Effector memory CD8-positive, alpha-beta T cell (primary cell): ENCODE results near the gene SLC35F6.

Experiments
- ATAC-seq: fragments of 150-1000 bp; cut with Tn5 transposase; replicated peaks from 2 replicates; pipeline ENCODE4 v1.10.0; 2021; ENCODE audit warnings: mild to moderate bottlenecking, moderate library complexity
- DNase-seq, 3 experiments: peaks; one replicate each; pipeline ENCODE4 v3.0.0; 2021
- H3K27ac Mint-ChIP-seq, 2 donors: one replicate each; pipeline ENCODE4 v1.8.0; 2022; ENCODE audit warnings: mild to moderate bottlenecking in 2 of 2, mixed read lengths in 2 of 2, moderate library complexity in 2 of 2
- H3K27me3 Mint-ChIP-seq, 2 donors: one replicate each; pipeline ENCODE4 v1.8.0; 2022; ENCODE audit warnings: mixed read lengths in 2 of 2
- H3K36me3 Mint-ChIP-seq: one replicate; pipeline ENCODE4 v1.8.0; 2022; ENCODE audit warnings: mild to moderate bottlenecking, moderate library complexity, mixed read lengths; ENCODE audit not compliant: insufficient read depth
- H3K4me1 Mint-ChIP-seq, 2 donors: one replicate each; pipeline ENCODE4 v1.8.0; 2022; ENCODE audit warnings: low read depth in 2 of 2, mixed read lengths in 2 of 2
- H3K4me3 Mint-ChIP-seq, 2 donors: one replicate each; pipeline ENCODE4 v1.8.0; 2022; ENCODE audit warnings: mild to moderate bottlenecking in 2 of 2, mixed read lengths in 2 of 2, moderate library complexity in 2 of 2
- H3K9me3 Mint-ChIP-seq, 2 donors: one replicate each; pipeline ENCODE4 v1.8.0; 2022; ENCODE audit warnings: mixed read lengths in 2 of 2

Gene SLC35F6

GRCh38 chr2:26769089-26769761 is 5.1 kb downstream of the SLC35F6 start:
- no peak for ATAC-seq
- Mint-ChIP-seq H3K4me3 (peak overlapping the region in 1 of 2 donors; percentile 40), H3K27ac (peak overlapping the region; percentile 83 to 88)

GRCh38 chr2:26770986-26771586 is 7.0 kb downstream of the SLC35F6 start:
- no peak overlapping the region for H3K4me3 Mint-ChIP-seq
- H3K4me1 Mint-ChIP-seq = peaks cover 44 to 49% of the 10 kb centered on the region in 2 donors
- ATAC-seq = no peak
- peak in 1 of 3 experiments; percentile 18 for DNase-seq
- peaks cover 20% of the 10 kb centered on the region for H3K36me3 Mint-ChIP-seq
- peak overlapping the region; percentile 90 for H3K27ac Mint-ChIP-seq
- H3K27me3 Mint-ChIP-seq = no peaks in the 10 kb centered on the region
- no peaks in the 10 kb centered on the region for H3K9me3 Mint-ChIP-seq

More at GRCh38 chr2:26769089-26769761, 5.1 kb downstream of the SLC35F6 start:
- Mint-ChIP-seq H3K9me3 (no peaks in the 10 kb centered on the region), H3K27me3 (no peaks in the 10 kb centered on the region), H3K4me1 (peaks cover 61 to 65% of the 10 kb centered on the region in 2 donors), H3K36me3 (peaks cover 15% of the 10 kb centered on the region)
- DNase-seq = no peak

- peaks cover 48 to 51% of the 10 kb centered on the region in 2 donors for H3K4me1 Mint-ChIP-seq
Observed at GRCh38 chr2:26772064-26773001, 8.2 kb downstream of the SLC35F6 start.

GRCh38 chr2:26776195-26776800 is 12.2 kb downstream of the SLC35F6 start:
- no peak overlapping the region for H3K4me3 Mint-ChIP-seq
- no peaks in the 10 kb centered on the region for H3K9me3 Mint-ChIP-seq
- ATAC-seq (no peak), DNase-seq (no peak)
- peak overlapping the region; percentile 62 to 87 for H3K27ac Mint-ChIP-seq
- peaks cover 25 to 26% of the 10 kb centered on the region in 2 donors for H3K4me1 Mint-ChIP-seq
- no peaks in the 10 kb centered on the region for H3K27me3 Mint-ChIP-seq
- peaks cover 55% of the 10 kb centered on the region for H3K36me3 Mint-ChIP-seq

More at GRCh38 chr2:26772064-26773001, 8.2 kb downstream of the SLC35F6 start:
- Mint-ChIP-seq H3K27me3 (no peaks in the 10 kb centered on the region), H3K27ac (peak overlapping the region; percentile 90), H3K4me3 (peak overlapping the region; percentile 13 to 23), H3K36me3 (peaks cover 31% of the 10 kb centered on the region), H3K9me3 (no peaks in the 10 kb centered on the region)
- DNase-seq = peak; percentile 28 to 48 (median 34)
- peak; percentile 82 for ATAC-seq

GRCh38 chr2:26778098-26778497 is 14.0 kb downstream of the SLC35F6 start:
- no peak for ATAC-seq
- H3K27me3 Mint-ChIP-seq = no peaks in the 10 kb centered on the region
- H3K9me3 Mint-ChIP-seq = no peaks in the 10 kb centered on the region
- DNase-seq = no peak
- peak overlapping the region in 1 of 2 donors; percentile 59 for H3K27ac Mint-ChIP-seq
- no peak overlapping the region for H3K4me3 Mint-ChIP-seq
- H3K4me1 Mint-ChIP-seq = peaks cover 8 to 9% of the 10 kb centered on the region in 2 donors
- H3K36me3 Mint-ChIP-seq = peaks cover 51% of the 10 kb centered on the region

GRCh38 chr2:26778507-26778906 is 14.4 kb downstream of the SLC35F6 start:
- peak overlapping the region in 1 of 2 donors; percentile 59 for H3K27ac Mint-ChIP-seq
- DNase-seq (no peak), ATAC-seq (no peak)
- peaks cover 8 to 9% of the 10 kb centered on the region in 2 donors for H3K4me1 Mint-ChIP-seq
- no peak overlapping the region for H3K4me3 Mint-ChIP-seq
- H3K36me3 Mint-ChIP-seq = peaks cover 51% of the 10 kb centered on the region
- no peaks in the 10 kb centered on the region for H3K9me3 Mint-ChIP-seq
- no peaks in the 10 kb centered on the region for H3K27me3 Mint-ChIP-seq

- H3K4me3 Mint-ChIP-seq = no peak overlapping the region
- no peaks in the 10 kb centered on the region for H3K27me3 Mint-ChIP-seq
- no peaks in the 10 kb centered on the region for H3K9me3 Mint-ChIP-seq
- ATAC-seq (no peak), DNase-seq (no peak)
- H3K27ac Mint-ChIP-seq = peak overlapping the region; percentile 44 to 83
- H3K4me1 Mint-ChIP-seq = peaks cover 10 to 12% of the 10 kb centered on the region in 2 donors
- peaks cover 48% of the 10 kb centered on the region for H3K36me3 Mint-ChIP-seq
Observed at GRCh38 chr2:26780203-26780760, 16.2 kb downstream of the SLC35F6 start.

GRCh38 chr2:26782876-26783704 is 19.0 kb downstream of the SLC35F6 start:
- Mint-ChIP-seq H3K4me3 (no peak overlapping the region), H3K4me1 (peaks cover 11 to 13% of the 10 kb centered on the region in 2 donors)

GRCh38 chr2:26784570-26785234 is 20.6 kb downstream of the SLC35F6 start:
- peak overlapping the region in 1 of 2 donors; percentile 67 for H3K27ac Mint-ChIP-seq
- H3K4me1 Mint-ChIP-seq = peaks cover 8 to 13% of the 10 kb centered on the region in 2 donors
- peaks cover 13% of the 10 kb centered on the region for H3K36me3 Mint-ChIP-seq
- peak overlapping the region; percentile 80 to 83 for H3K4me3 Mint-ChIP-seq
- no peaks in the 10 kb centered on the region for H3K27me3 Mint-ChIP-seq
- no peak for ATAC-seq
- DNase-seq = no peak
- H3K9me3 Mint-ChIP-seq = no peaks in the 10 kb centered on the region

More at GRCh38 chr2:26782876-26783704, 19.0 kb downstream of the SLC35F6 start:
- no peaks in the 10 kb centered on the region for H3K9me3 Mint-ChIP-seq
- DNase-seq = no peak
- H3K27me3 Mint-ChIP-seq = no peaks in the 10 kb centered on the region
- peaks cover 26% of the 10 kb centered on the region for H3K36me3 Mint-ChIP-seq
- H3K27ac Mint-ChIP-seq = no peak overlapping the region
- no peak for ATAC-seq

- Mint-ChIP-seq H3K9me3 (no peaks in the 10 kb centered on the region), H3K27ac (peak within 1 kb of the TSS in 1 of 2 donors; percentile 67), H3K36me3 (peaks cover 7% of the 10 kb centered on the region), H3K27me3 (no peaks in the 10 kb centered on the region), H3K4me1 (peaks cover 8 to 13% of the 10 kb centered on the region in 2 donors), H3K4me3 (peak within 1 kb of the TSS; percentile 80 to 83)
- ATAC-seq = peak; percentile 98
- peak; percentile 93 to 95 (median 94) for DNase-seq
Observed at GRCh38 chr2:26785431-26786206, 21.5 kb downstream of the SLC35F6 start, which contains the start of gene CENPA. Gene CENPA (plus strand): TSS chr2:26786056. CDS start chr2:26786197, 141 bp downstream.
